H9 (cell line): Measurements from ENCODE around the gene TAF4B. TPM values are rescaled to one million over a fixed set of nuclear protein-coding genes. Genes with fewer than 3 reads are reported as not detected.

Source experiments
- DNase-seq: peaks from one replicate; pipeline ENCODE4 v3.0.0-alpha.2; 2017
- H2AFZ ChIP-seq: one replicate; pipeline ENCODE4 v1.6.1; 2013; ENCODE audit warnings: mild to moderate bottlenecking, low read length, control low read depth, moderate library complexity
- H2AK5ac ChIP-seq: 2 replicates; pipeline ENCODE4 v1.6.1; 2013; ENCODE audit warnings: low read length, control low read depth, mixed read lengths; ENCODE audit not compliant: insufficient read length
- H2BK120ac ChIP-seq: one replicate; pipeline ENCODE4 v1.6.1; 2013; ENCODE audit warnings: low read depth, mild to moderate bottlenecking, low read length, control low read depth, inconsistent platforms; ENCODE audit not compliant: poor library complexity, severe bottlenecking
- H2BK12ac ChIP-seq: 2 replicates; pipeline ENCODE4 v1.6.1; 2013; ENCODE audit warnings: low read length, control low read depth, mixed read lengths, low read depth; ENCODE audit not compliant: insufficient read length
- H2BK15ac ChIP-seq: 2 replicates; pipeline ENCODE4 v1.6.1; 2013; ENCODE audit warnings: low read depth, low read length, control low read depth
- H2BK20ac ChIP-seq: one replicate; pipeline ENCODE4 v1.6.1; 2013; ENCODE audit warnings: low read depth, mild to moderate bottlenecking, low read length, control low read depth, inconsistent platforms; ENCODE audit not compliant: poor library complexity, severe bottlenecking
- H2BK5ac ChIP-seq: 2 replicates; pipeline ENCODE4 v1.6.1; 2013; ENCODE audit warnings: low read length, control low read depth, mixed read lengths; ENCODE audit not compliant: insufficient read length
- H3K14ac ChIP-seq: 2 replicates; pipeline ENCODE4 v1.6.1; 2013; ENCODE audit warnings: low read length, control low read depth; ENCODE audit not compliant: insufficient read depth
- H3K18ac ChIP-seq: 2 replicates; pipeline ENCODE4 v1.6.1; 2013; ENCODE audit warnings: low read depth, mild to moderate bottlenecking, mixed read lengths, low read length, control low read depth; ENCODE audit not compliant: insufficient read length
- H3K23ac ChIP-seq: 2 replicates; pipeline ENCODE4 v1.6.1; 2013; ENCODE audit warnings: low read length, control low read depth, mixed read lengths, low read depth; ENCODE audit not compliant: insufficient read length
- H3K23me2 ChIP-seq: 2 replicates; pipeline ENCODE4 v1.6.1; 2013; ENCODE audit warnings: low read depth, mild to moderate bottlenecking, mixed read lengths, low read length, control low read depth; ENCODE audit not compliant: insufficient read length, poor library complexity, severe bottlenecking
- H3K27ac ChIP-seq: 2 replicates; pipeline ENCODE4 v1.5.1; 2013; ENCODE audit warnings: low read length, control low read depth, mixed read lengths, low read depth; ENCODE audit not compliant: insufficient read length
- H3K27me3 ChIP-seq: 2 replicates; pipeline ENCODE4 v1.6.1; 2013; ENCODE audit warnings: low read length, control low read depth, inconsistent platforms; ENCODE audit not compliant: insufficient read depth
- H3K4ac ChIP-seq: 2 replicates; pipeline ENCODE4 v1.6.1; 2013; ENCODE audit warnings: low read depth, mild to moderate bottlenecking, control low read depth, inconsistent platforms, low read length, moderate library complexity
- H3K4me1 ChIP-seq: 2 replicates; pipeline ENCODE4 v1.6.1; 2013; ENCODE audit warnings: low read length, control low read depth, inconsistent platforms; ENCODE audit not compliant: insufficient read depth
- H3K4me2 ChIP-seq: 2 replicates; pipeline ENCODE4 v1.6.1; 2013; ENCODE audit warnings: low read length, control low read depth, mixed read lengths; ENCODE audit not compliant: insufficient read length, insufficient read depth
- H3K56ac ChIP-seq: 2 replicates; pipeline ENCODE4 v1.6.1; 2013; ENCODE audit warnings: low read depth, mild to moderate bottlenecking, mixed read lengths, low read length, control low read depth; ENCODE audit not compliant: insufficient read length
- H3K79me1 ChIP-seq: 2 replicates; pipeline ENCODE4 v1.6.1; 2013; ENCODE audit warnings: low read depth, mild to moderate bottlenecking, moderate library complexity, low read length, control low read depth, inconsistent platforms; ENCODE audit not compliant: insufficient read depth, poor library complexity, severe bottlenecking
- H3K79me2 ChIP-seq: 2 replicates; pipeline ENCODE4 v1.6.1; 2013; ENCODE audit warnings: low read length, control low read depth, inconsistent platforms; ENCODE audit not compliant: insufficient read depth
- H3K9ac ChIP-seq: 2 replicates; pipeline ENCODE4 v1.6.1; 2013; ENCODE audit warnings: low read length, control low read depth, mixed read lengths; ENCODE audit not compliant: insufficient read length; ENCODE audit errors: extremely low read depth
- H3K9me3 ChIP-seq: one replicate; pipeline ENCODE4 v1.6.1; 2013; ENCODE audit warnings: low read depth, low read length, inconsistent platforms; ENCODE audit not compliant: control insufficient read depth
- H3T11ph ChIP-seq: one replicate; pipeline ENCODE4 v1.6.1; 2013; ENCODE audit warnings: mild to moderate bottlenecking, low read length, control low read depth, inconsistent platforms
- H4K20me1 ChIP-seq: one replicate; pipeline ENCODE4 v1.6.1; 2013; ENCODE audit not compliant: control insufficient read depth, insufficient read length, insufficient read depth
- H4K5ac ChIP-seq: 2 replicates; pipeline ENCODE4 v1.6.1; 2013; ENCODE audit warnings: low read depth, mild to moderate bottlenecking, mixed read lengths, low read length, control low read depth; ENCODE audit not compliant: insufficient read length
- H4K8ac ChIP-seq: replicated peaks from 2 replicates; pipeline ENCODE4 v1.6.1; 2013; ENCODE audit warnings: low read length, control low read depth, mixed read lengths, low read depth; ENCODE audit not compliant: insufficient read length
- H4K91ac ChIP-seq: 2 replicates; pipeline ENCODE4 v1.6.1; 2013; ENCODE audit warnings: low read depth, mild to moderate bottlenecking, moderate library complexity, mixed read lengths, low read length, control low read depth; ENCODE audit not compliant: insufficient read length
- H3K27ac Mint-ChIP-seq, 3 experiments: 2 replicates in 2 of 3; 3 replicates in 1 of 3; pipeline ENCODE4 v1.8.0; 2020 to 2021; ENCODE audit warnings: mixed read lengths in 3 of 3, mild to moderate bottlenecking in 1 of 3, moderate library complexity in 1 of 3
- H3K27me3 Mint-ChIP-seq: 2 replicates; pipeline ENCODE4 v1.8.0; 2021; ENCODE audit warnings: low read depth, mild to moderate bottlenecking, moderate library complexity, mixed read lengths
- H3K36me3 Mint-ChIP-seq, 3 experiments: 2 replicates in 2 of 3; 3 replicates in 1 of 3; pipeline ENCODE4 v1.8.0; 2020 to 2021; ENCODE audit warnings: low read depth in 3 of 3, mixed read lengths in 3 of 3; ENCODE audit not compliant: insufficient read depth in 1 of 3
- H3K4me1 Mint-ChIP-seq, 2 experiments: 2 replicates each; pipeline ENCODE4 v1.8.0; 2020; ENCODE audit warnings: mixed read lengths in 2 of 2
- H3K4me3 Mint-ChIP-seq, 2 experiments: 2 replicates in 1 of 2; 3 replicates in 1 of 2; pipeline ENCODE4 v1.8.0; 2020 to 2021; ENCODE audit warnings: mild to moderate bottlenecking in 2 of 2, mixed read lengths in 2 of 2, moderate library complexity in 1 of 2
- H3K9me3 Mint-ChIP-seq, 2 experiments: 2 replicates in 1 of 2; 3 replicates in 1 of 2; pipeline ENCODE4 v1.8.0; 2020; ENCODE audit warnings: mild to moderate bottlenecking in 2 of 2, mixed read lengths in 2 of 2, moderate library complexity in 1 of 2
- WGBS: extraction: QIAGEN DNeasy Blood & Tissue Kit; methylation state at CpG from one replicate; pipeline ENCODE4 v1.1.7; 2013; ENCODE audit warnings: missing lambda C conversion rate, low lambda C conversion rate, mixed read lengths; ENCODE audit not compliant: insufficient read length; ENCODE audit errors: extremely low coverage; 5-methylcytosine and 5-hydroxymethylcytosine counted together
- total RNA-seq: library from RNA; stranded (reverse); gene quantifications from 2 replicates; pipeline ENCODE4 v1.2.1, GENCODE V29; 2021
- TF ChIP-seq, protein P1 (sequence below): fragments of 200-600 bp; sonication (generic); conservative IDR thresholded peaks from 3 replicates; pipeline ENCODE4 v1.8.0; 2021; ENCODE audit warnings: antibody characterized with exemption, mild to moderate bottlenecking

TAF4B gene
- total RNA-seq, 1 experiment from 2014 or later: 19.8 TPM

DNA sequence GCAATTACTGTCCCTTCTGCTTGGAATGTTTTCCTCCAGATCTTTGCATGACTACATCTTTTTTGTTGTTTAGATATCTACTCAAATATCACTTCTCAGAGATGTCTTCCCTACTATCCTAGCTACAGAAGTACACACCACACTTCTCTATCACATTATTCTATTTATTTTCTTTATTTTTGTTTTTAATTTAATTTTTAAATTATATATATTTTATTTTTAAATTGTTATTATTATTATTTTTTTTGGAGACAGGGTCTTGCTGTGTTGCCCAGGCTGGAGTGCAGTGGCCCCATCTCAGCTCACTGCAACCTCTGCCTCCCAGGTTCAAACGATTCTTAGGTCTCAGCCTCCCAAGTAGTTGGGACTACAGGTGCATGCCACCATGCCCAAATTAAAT, 106.7 kb downstream of the TAF4B start:
- H3K4me1 Mint-ChIP-seq: no peaks in the 10 kb centered on the region
- TF ChIP-seq, protein P1, sequence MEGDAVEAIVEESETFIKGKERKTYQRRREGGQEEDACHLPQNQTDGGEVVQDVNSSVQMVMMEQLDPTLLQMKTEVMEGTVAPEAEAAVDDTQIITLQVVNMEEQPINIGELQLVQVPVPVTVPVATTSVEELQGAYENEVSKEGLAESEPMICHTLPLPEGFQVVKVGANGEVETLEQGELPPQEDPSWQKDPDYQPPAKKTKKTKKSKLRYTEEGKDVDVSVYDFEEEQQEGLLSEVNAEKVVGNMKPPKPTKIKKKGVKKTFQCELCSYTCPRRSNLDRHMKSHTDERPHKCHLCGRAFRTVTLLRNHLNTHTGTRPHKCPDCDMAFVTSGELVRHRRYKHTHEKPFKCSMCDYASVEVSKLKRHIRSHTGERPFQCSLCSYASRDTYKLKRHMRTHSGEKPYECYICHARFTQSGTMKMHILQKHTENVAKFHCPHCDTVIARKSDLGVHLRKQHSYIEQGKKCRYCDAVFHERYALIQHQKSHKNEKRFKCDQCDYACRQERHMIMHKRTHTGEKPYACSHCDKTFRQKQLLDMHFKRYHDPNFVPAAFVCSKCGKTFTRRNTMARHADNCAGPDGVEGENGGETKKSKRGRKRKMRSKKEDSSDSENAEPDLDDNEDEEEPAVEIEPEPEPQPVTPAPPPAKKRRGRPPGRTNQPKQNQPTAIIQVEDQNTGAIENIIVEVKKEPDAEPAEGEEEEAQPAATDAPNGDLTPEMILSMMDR: no peak
- Histone ChIP-seq H3K18ac (no peak overlapping the region), H3K4ac (no peak overlapping the region), H3K27me3 (no peaks in the 10 kb centered on the region), H3K4me2 (no peak overlapping the region), H3K23me2 (no peaks in the 10 kb centered on the region), H3K4me1 (no peaks in the 10 kb centered on the region), H2AK5ac (no peak overlapping the region), H2BK12ac (no peak overlapping the region), H3K14ac (no peak overlapping the region), H3K27ac (no peak overlapping the region), H2BK5ac (no peak overlapping the region), H3T11ph (no peak overlapping the region), H2AFZ (no peak overlapping the region), H4K20me1 (no peaks in the 10 kb centered on the region), H2BK20ac (no peak overlapping the region), H3K9me3 (no peaks in the 10 kb centered on the region), H3K79me1 (no peaks in the 10 kb centered on the region), H3K9ac (no peak overlapping the region), H4K8ac (no peak overlapping the region), H3K79me2 (no peaks in the 10 kb centered on the region), H4K91ac (no peak overlapping the region), H2BK120ac (no peak overlapping the region), H4K5ac (no peak overlapping the region), H2BK15ac (no peak overlapping the region), H3K23ac (no peak overlapping the region), H3K56ac (no peak overlapping the region)
- H3K27me3 Mint-ChIP-seq: no peaks in the 10 kb centered on the region
- WGBS: no CpG with 5 or more reads among the region's 1 CpG
- H3K36me3 Mint-ChIP-seq: peaks cover 2 to 7% (median 4%) of the 10 kb centered on the region in 3 experiments; a peak in 4 of 7 replicates
- no peak for DNase-seq
- H3K9me3 Mint-ChIP-seq: no peaks in the 10 kb centered on the region
- H3K27ac Mint-ChIP-seq: no peak overlapping the region
- no peak overlapping the region for H3K4me3 Mint-ChIP-seq
